Right ventricle myocardium superior (tissue), 1 donor: ENCODE measurements around the gene TMEM212. TPM values are rescaled to one million over a fixed set of nuclear protein-coding genes. Genes with fewer than 3 reads are reported as not detected.

Source experiments
- ATAC-seq: fragments of 200-7000 bp; cut with Tn5 transposase; one replicate; pipeline ENCODE4 v1.9.1; 2020; ENCODE audit warnings: mild to moderate bottlenecking; ENCODE audit not compliant: poor library complexity
- DNase-seq: peaks from one replicate; pipeline ENCODE4 v3.0.0-alpha.2; 2020
- intact Hi-C: fragments of 100-400 bp; cut with DNase I; formaldehyde crosslinking; loops from one replicate; pipeline ENCODE4 v1.11.2; 2022
- long read RNA-seq: library from polyadenylated mRNA; unstranded; transcript quantifications from one replicate; pipeline ENCODE4 v2.0.0, GENCODE V29; 2021
- total RNA-seq: library from RNA; stranded (reverse); fragmentation: NEBNext Ultra II Directional; extraction: Animal tissue kit (Norgen Biotek cat#: 25700); gene quantifications from one replicate; pipeline ENCODE4 v1.2.1, GENCODE V29; 2021
- donor health status: DM: no; HTN: yes; CAD: no; lungs with severe emphysema.

Gene TMEM212
- not detected for total RNA-seq
- long read RNA-seq: 0 reads

DNA sequence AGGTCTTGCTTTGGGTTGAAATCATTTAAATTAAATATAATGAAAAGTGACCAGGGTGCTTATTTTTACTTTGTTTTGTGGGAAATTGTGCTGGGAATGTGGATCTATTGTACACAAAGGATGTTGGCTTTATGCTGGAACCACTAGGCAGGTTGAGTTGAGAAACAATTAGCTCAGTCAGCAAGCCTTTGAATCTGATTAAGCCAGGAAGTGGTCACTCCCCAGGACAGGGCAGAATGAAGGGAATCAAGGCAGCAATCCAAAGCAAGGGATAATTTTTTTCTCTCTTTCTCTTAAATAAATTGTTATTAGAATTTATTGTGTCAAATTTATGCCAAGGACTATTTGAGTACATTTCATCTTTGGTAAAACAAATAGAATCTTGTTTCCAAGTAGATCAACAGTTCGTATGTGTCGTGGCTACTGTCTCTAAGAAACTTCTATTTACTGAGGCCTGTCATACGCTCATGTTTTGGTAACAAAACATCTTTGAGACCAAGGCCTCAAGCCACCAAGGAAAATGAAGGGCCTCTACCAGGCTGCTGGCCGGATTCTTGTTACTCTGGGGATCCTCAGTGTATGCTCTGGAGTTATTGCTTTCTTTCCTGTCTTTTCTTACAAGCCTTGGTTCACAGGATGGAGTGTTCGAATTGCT, at the start of gene TMEM212:
TSS of gene TMEM212 (plus strand) at position 486 of the 655 bp plus-strand sequence. CDS start at position 521, 35 bp downstream.
- intact Hi-C loops: no loop called here
- no peak for DNase-seq
- ATAC-seq: no peak

DNA sequence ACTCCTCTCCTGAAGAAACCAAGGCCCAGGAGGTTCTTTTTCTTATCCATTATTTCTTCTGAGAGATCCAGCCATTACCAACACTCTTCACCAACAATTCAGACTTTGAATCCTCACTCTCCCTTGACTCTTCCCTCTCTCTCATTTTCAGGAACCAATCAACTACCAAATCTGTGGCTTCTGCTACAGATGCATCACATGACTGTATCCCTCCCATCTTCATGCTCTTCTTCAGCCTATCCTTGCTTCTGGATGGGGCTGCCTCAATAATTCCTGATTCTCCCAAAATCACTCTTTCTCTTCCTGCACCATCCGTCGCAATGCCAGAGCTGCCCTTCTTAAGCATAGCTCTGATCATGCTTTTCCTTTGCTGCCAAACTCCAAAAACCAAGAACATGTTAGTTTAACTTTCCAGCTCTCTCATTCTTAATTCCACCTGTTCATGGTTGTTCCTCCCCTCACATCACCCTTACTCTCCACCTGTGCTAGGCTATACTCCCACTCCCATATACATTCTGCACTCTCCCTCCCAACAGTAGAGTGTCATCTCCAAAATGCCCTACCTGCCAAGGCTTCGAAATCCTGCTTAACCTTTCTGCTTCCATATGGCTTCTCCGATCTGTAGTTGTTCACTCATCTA, 46.4 kb upstream of the TMEM212 start:
- DNase-seq: no peak
- intact Hi-C loops: no loop called here

GRCh38 chr3:171797265-171797679, 45.9 kb upstream of the TMEM212 start:
- DNase-seq: no peak
- intact Hi-C loops: no loop called here
- no peak for ATAC-seq

More for the DNA sequence above, 46.4 kb upstream of the TMEM212 start:
- no peak for ATAC-seq

- ATAC-seq (no peak), DNase-seq (no peak)
- intact Hi-C loops: no loop called here
These were observed 45.3 kb upstream of the TMEM212 start for GRCh38 chr3:171797873-171798272.

DNA sequence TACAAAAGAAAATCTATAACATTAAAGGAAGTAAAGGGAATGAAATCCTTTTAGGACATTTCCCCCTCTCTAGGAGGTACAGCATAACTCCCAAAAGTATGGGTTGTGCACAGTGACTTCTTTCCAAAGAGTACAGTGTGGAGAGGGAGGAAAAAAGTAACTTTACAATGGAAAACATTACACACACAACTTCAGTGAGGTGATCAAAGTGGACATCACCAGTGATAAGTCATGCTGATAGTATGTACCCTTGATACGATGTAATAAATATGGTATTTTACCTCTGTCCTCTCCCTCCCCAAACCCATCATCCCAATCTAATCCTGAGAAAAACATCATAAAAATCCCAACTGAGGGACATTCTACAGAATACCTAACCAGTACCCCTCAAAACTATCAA, 43.6 kb upstream of the TMEM212 start:
- intact Hi-C loops: no loop called here
- ATAC-seq: no peak

DNA sequence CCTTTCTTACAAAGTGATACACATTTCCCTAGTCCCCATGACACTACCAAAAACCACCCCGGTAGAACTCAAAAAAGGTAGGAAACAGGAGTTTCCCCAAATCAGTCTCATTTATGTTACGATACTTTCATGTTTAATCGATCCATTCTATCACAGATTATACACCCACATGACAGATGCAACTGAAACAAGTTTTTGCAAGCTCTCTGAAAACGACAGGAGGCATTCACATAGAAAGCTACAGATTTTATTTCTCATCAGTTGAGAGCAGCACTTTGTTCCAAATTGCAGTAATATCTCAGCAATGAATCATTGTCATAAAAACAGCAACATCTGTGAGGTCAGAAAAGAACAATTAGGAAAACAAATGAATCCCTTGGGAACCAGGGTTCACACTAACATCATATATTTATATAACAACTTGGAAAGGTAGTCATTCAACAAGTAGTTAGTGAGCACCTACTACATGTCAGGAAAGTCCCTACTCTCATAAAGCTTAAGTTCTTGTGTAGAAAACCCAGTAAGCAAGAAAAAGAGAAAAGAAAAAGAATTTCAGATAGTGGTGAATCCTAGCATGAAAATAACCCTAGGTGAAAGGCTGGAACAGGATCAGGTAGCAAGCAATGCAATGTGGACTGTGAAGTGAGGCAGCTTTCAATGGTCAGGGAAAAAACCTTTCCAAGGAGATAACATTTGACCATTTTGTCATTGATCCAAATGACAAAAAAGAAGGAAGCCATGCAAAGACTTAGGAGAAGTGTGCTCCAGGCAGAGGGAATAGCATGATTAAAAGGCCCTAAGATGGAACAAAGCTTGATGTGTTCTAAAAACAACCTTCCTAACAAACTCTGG, 41.2 kb upstream of the TMEM212 start:
- DNase-seq (no peak), ATAC-seq (peak; percentile 43)
- intact Hi-C loops: no loop called here

More for the DNA sequence above, 43.6 kb upstream of the TMEM212 start:
- no peak for DNase-seq

DNA sequence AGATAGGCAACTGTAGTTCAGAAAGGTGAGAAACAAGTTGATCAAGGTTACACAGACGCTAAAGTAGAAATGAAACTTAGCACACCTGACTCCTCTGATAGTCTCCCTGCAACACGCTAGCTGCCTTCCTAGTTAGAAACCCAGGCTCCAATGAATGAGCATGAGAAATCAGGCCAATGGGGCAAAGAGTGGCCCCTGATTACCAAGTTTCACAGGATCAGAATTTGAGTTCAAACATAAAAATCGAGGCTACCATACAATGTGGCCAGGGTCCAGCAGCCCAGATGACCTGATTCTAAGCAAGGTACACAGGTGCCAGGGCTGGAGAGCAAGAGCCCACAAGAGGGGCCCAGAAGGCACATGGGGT, 40.6 kb upstream of the TMEM212 start:
- no peak for ATAC-seq
- no peak for DNase-seq
- intact Hi-C loops: no loop called here

DNA sequence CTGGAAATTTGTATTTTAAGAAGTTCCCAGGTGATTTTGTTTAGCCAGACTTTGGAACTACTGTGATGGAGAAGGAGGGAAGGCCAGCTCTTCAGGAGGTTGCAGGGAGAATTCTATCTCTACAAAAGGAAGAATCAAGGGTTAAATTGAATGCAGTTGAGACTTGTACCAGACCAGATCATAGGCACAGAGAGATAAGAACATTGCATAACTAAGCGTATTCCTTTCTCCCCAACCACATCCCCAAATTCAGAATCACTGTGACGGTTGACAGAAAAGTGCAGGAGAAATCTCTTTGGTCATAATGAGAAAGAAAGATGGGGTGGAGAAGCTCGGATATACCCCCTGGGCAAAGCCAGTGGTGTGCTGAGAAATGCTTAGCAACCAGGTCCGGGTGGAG, 40.1 kb upstream of the TMEM212 start:
- DNase-seq (no peak), ATAC-seq (no peak)
- intact Hi-C loops: no loop called here

GRCh38 chr3:171804618-171805389, 38.3 kb upstream of the TMEM212 start:
- intact Hi-C loops: no loop called here
- DNase-seq (no peak), ATAC-seq (peak; percentile 17)

DNA sequence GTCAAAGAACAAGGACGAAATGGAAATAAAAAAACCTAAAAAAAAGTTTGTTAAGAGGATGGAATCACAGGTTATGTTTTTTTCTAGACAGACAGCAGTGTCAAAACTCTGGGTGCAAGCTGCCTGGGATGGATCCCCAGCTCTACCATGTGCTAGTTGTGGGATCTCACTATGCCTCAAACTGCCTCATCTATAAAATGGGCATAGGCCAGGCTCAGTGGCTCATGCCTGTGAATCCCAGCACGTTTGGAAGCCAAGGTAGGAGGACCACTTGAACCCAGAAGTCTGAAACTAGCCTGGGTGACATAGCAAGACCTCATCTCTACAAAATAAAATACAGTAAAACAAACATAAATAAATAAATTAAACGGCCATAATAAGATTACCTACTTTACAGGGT, 37.5 kb upstream of the TMEM212 start:
- DNase-seq (no peak), ATAC-seq (no peak)
- intact Hi-C loops: no loop called here

GRCh38 chr3:171806200-171807128, 36.7 kb upstream of the TMEM212 start:
- DNase-seq (no peak), ATAC-seq (no peak)
- intact Hi-C loops: no loop called here

GRCh38 chr3:171807129-171807675, 35.9 kb upstream of the TMEM212 start:
- intact Hi-C loops: no loop called here
- ATAC-seq (no peak), DNase-seq (no peak)

DNA sequence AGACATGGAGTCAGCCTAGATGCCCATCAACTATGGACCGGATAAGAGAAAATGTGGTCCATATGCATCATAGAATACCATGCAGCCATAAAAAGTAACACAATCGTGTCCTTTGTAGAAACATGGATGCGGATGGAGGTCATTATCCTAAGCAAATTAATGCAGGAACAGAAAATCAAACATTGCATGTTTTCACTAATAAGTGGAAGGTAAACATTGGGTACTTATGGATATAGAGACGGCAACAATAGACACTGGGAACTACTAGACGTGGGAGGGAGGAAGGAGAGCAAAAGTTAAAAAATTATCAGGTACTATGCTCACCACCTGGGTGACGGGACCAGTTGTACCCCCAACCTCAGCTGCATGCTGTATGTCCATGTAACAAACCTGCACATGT, 35.3 kb upstream of the TMEM212 start:
- no peak for DNase-seq
- no peak for ATAC-seq
- intact Hi-C loops: no loop called here

- no peak for DNase-seq
- intact Hi-C loops: no loop called here
- peak; percentile 26 for ATAC-seq
These were observed 33.6 kb upstream of the TMEM212 start for GRCh38 chr3:171809611-171809860.

GRCh38 chr3:171809861-171810628, 33.1 kb upstream of the TMEM212 start, which contains the start of gene PLD1:
TSS of gene PLD1 (minus strand) at chr3:171810483. CDS start at chr3:171738051, 72,432 bp downstream.
- peak; percentile 93 for DNase-seq
- peak; percentile 87 for ATAC-seq
- intact Hi-C loops: no loop called here

- no peak for ATAC-seq
- DNase-seq: no peak
- intact Hi-C loops: no loop called here
These were observed 32.4 kb upstream of the TMEM212 start for GRCh38 chr3:171810629-171811294.
